Activated T-cell treated with anti-CD3 and anti-CD28 coated beads, Interleukin-2, amount 50 U/mL, for 4 hours (primary cell): ENCODE data around the gene LRRC8E. TPM values are rescaled to one million over a fixed set of nuclear protein-coding genes. Genes with fewer than 3 reads are reported as not detected.

Experiments used
- ATAC-seq, 2 donors: fragments of 200-7000 bp; cut with Tn5 transposase; one replicate each; pipeline ENCODE4 v1.10.0; 2021
- DNase-seq: peaks from one replicate; pipeline ENCODE4 v3.0.0-alpha.2; 2020
- H3K27me3 Mint-ChIP-seq: one replicate; pipeline ENCODE4 v1.8.0; 2021; ENCODE audit warnings: low read depth, mixed read lengths
- H3K36me3 Mint-ChIP-seq: one replicate; pipeline ENCODE4 v1.8.0; 2022; ENCODE audit warnings: mixed read lengths; ENCODE audit not compliant: insufficient read depth
- H3K4me1 Mint-ChIP-seq: one replicate; pipeline ENCODE4 v1.8.0; 2021; ENCODE audit warnings: low read depth, mixed read lengths
- H3K4me3 Mint-ChIP-seq: one replicate; pipeline ENCODE4 v1.8.0; 2021; ENCODE audit warnings: mild to moderate bottlenecking, moderate library complexity, mixed read lengths
- H3K9me3 Mint-ChIP-seq: one replicate; pipeline ENCODE4 v1.8.0; 2021; ENCODE audit warnings: mixed read lengths
- total RNA-seq, 3 donors: library from RNA; stranded (reverse); gene quantifications; one replicate each; pipeline ENCODE4 v1.2.1, GENCODE V29; 2021

LRRC8E gene
- total RNA-seq = under 1 TPM in 1 of 3 donors, not detected in 2; 0.05 TPM

- Mint-ChIP-seq H3K9me3 (no peaks in the 10 kb centered on the region), H3K4me1 (no peaks in the 10 kb centered on the region), H3K27me3 (peaks cover 23% of the 10 kb centered on the region), H3K36me3 (no peaks in the 10 kb centered on the region), H3K4me3 (no peak within 1 kb of the TSS)
- ATAC-seq (peak; percentile 95 to 98), DNase-seq (peak; percentile 41)
Measured at GRCh38 chr19:7888145-7888825, at the start of gene LRRC8E. Gene LRRC8E, plus strand, starts transcription at chr19:7888510. Its CDS starts 7,094 bp downstream, at chr19:7895604.

- Mint-ChIP-seq H3K4me3 (no peak overlapping the region), H3K4me1 (no peaks in the 10 kb centered on the region), H3K9me3 (no peaks in the 10 kb centered on the region), H3K27me3 (no peaks in the 10 kb centered on the region), H3K36me3 (no peaks in the 10 kb centered on the region)
- DNase-seq (no peak), ATAC-seq (no peak)
Measured at GRCh38 chr19:7839476-7839875, 48.8 kb upstream of the LRRC8E start.

- no peak for DNase-seq
Measured at GRCh38 chr19:7840629-7841028, 47.7 kb upstream of the LRRC8E start.

GRCh38 chr19:7841751-7842660, 46.3 kb upstream of the LRRC8E start:
- no peaks in the 10 kb centered on the region for H3K36me3 Mint-ChIP-seq
- ATAC-seq = no peak
- no peak for DNase-seq
- H3K4me1 Mint-ChIP-seq = no peaks in the 10 kb centered on the region
- H3K27me3 Mint-ChIP-seq = no peaks in the 10 kb centered on the region
- H3K9me3 Mint-ChIP-seq = no peaks in the 10 kb centered on the region
- H3K4me3 Mint-ChIP-seq = no peak overlapping the region

More at GRCh38 chr19:7840629-7841028, 47.7 kb upstream of the LRRC8E start:
- Mint-ChIP-seq H3K4me3 (no peak overlapping the region), H3K4me1 (no peaks in the 10 kb centered on the region), H3K27me3 (no peaks in the 10 kb centered on the region), H3K36me3 (no peaks in the 10 kb centered on the region), H3K9me3 (no peaks in the 10 kb centered on the region)
- ATAC-seq = no peak

GRCh38 chr19:7842661-7843294, 45.5 kb upstream of the LRRC8E start:
- H3K27me3 Mint-ChIP-seq = no peaks in the 10 kb centered on the region
- no peak for DNase-seq
- no peak overlapping the region for H3K4me3 Mint-ChIP-seq
- H3K9me3 Mint-ChIP-seq = no peaks in the 10 kb centered on the region
- H3K4me1 Mint-ChIP-seq = no peaks in the 10 kb centered on the region
- no peaks in the 10 kb centered on the region for H3K36me3 Mint-ChIP-seq
- no peak for ATAC-seq

DNA sequence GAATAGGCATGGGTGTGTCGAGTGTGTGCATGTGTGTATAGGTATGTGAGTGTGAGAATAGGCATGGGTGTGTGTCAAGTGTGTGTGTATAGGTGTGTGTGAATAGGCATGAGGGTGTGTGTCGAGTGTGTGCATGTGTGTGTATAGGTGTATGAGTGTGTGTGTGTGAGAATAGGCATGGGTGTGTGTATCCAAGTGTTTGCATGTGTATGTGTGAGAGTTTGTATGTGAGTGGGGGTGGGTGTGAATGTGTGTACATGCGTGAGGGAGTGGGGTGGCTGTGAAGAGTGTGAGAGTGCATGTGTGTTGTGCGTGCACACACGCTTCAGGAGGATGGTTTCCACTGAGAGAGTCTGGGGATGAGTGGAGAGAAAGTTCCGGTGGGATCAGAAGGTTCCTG, 44.8 kb upstream of the LRRC8E start:
- Mint-ChIP-seq H3K4me3 (no peak overlapping the region), H3K4me1 (no peaks in the 10 kb centered on the region)

GRCh38 chr19:7844405-7844804, 43.9 kb upstream of the LRRC8E start:
- H3K4me1 Mint-ChIP-seq = no peaks in the 10 kb centered on the region
- no peaks in the 10 kb centered on the region for H3K9me3 Mint-ChIP-seq
- no peaks in the 10 kb centered on the region for H3K27me3 Mint-ChIP-seq
- no peaks in the 10 kb centered on the region for H3K36me3 Mint-ChIP-seq
- no peak overlapping the region for H3K4me3 Mint-ChIP-seq
- DNase-seq = no peak
- no peak for ATAC-seq

More for the DNA sequence above, 44.8 kb upstream of the LRRC8E start:
- DNase-seq = no peak
- no peaks in the 10 kb centered on the region for H3K27me3 Mint-ChIP-seq
- no peaks in the 10 kb centered on the region for H3K36me3 Mint-ChIP-seq
- ATAC-seq = no peak
- H3K9me3 Mint-ChIP-seq = no peaks in the 10 kb centered on the region

DNA sequence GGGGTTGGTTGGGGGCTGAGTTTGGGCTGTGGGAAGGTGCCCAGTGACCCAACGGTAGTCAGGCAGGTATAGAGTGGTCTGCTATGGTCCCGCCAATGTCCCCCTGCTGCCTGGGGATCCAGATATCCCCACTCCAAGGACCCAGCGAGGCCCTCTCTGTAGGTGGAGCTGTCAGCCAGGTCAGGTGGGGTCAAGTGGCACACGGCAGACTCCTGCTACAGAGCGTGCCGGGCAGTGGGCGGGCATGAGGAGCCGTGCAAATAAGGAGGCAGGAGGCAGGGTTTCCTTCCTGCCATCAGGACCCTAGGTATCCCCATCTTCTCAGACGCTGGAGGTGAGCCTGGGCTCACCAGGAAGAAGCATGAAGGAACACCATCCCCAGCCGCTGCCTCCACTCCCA, 43.4 kb upstream of the LRRC8E start:
- H3K4me1 Mint-ChIP-seq = no peaks in the 10 kb centered on the region
- H3K36me3 Mint-ChIP-seq = no peaks in the 10 kb centered on the region
- no peaks in the 10 kb centered on the region for H3K27me3 Mint-ChIP-seq
- no peaks in the 10 kb centered on the region for H3K9me3 Mint-ChIP-seq
- no peak overlapping the region for H3K4me3 Mint-ChIP-seq
- no peak for DNase-seq
- ATAC-seq = no peak

DNA sequence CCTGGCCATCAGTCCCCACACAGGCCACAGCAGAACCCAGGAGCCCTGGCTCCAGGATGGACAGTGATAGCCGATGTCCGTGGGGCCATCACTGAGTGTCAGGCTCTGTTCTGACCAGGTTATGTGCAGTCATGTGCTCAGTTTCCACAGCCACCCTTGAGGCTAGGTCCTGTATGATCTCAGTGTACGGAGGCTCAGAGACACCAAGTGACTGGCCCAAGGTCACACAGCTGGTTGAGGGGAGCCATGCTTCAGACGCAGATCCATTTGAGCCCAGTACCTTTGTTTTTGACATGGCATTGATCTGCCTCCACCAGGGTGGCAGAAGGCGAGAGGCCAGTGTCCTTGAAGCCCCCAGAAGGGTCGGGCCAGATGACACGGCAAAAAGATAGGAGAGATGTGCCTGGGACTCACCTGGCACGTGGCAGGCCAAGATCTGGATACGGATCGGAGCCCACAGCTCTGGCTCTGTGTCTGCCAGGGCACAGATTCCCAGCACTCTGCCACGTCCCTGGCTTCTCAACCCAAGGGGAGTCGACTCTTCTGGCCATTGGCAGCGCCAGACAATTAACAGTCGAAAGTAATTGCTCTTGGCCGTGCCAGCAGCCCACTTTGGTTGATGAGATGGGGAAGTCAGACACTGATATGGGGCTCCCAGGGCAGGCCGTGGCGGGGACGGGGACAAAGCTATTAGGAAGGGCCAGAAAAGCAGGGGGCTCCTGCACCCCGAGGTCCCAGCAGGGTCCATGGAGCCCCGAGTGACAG, 42.7 kb upstream of the LRRC8E start:
- Mint-ChIP-seq H3K4me1 (no peaks in the 10 kb centered on the region), H3K4me3 (no peak overlapping the region), H3K9me3 (no peaks in the 10 kb centered on the region), H3K36me3 (no peaks in the 10 kb centered on the region), H3K27me3 (no peaks in the 10 kb centered on the region)
- ATAC-seq (no peak), DNase-seq (no peak)

- Mint-ChIP-seq H3K4me1 (no peaks in the 10 kb centered on the region), H3K9me3 (no peaks in the 10 kb centered on the region), H3K4me3 (no peak overlapping the region), H3K36me3 (no peaks in the 10 kb centered on the region), H3K27me3 (no peaks in the 10 kb centered on the region)
- ATAC-seq (no peak), DNase-seq (no peak)
Measured at GRCh38 chr19:7846155-7846646, 42.1 kb upstream of the LRRC8E start.

DNA sequence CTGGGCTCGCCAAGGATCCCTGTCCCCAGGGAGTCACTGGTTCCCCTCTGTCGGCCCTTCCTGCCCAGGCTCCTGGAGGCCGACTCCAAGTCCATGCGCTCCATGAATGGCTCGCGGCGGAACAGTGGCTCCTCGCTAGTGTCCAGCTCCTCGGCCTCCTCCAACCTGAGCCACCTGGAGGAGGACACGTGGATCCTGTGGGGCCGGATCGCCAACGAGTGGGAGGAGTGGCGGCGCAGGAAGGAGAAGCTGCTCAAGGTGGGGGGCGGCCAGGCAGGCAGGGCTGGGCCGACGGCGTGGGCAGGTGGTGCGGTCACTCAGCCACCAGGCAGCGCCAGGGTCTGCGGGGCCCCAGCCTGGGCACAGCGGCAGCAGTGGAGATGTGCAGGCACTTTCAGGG, 40.6 kb upstream of the LRRC8E start:
- DNase-seq = no peak
- no peaks in the 10 kb centered on the region for H3K9me3 Mint-ChIP-seq

GRCh38 chr19:7848779-7849457, 39.4 kb upstream of the LRRC8E start:
- Mint-ChIP-seq H3K9me3 (no peaks in the 10 kb centered on the region), H3K4me3 (no peak overlapping the region), H3K4me1 (peaks cover 3% of the 10 kb centered on the region), H3K27me3 (no peaks in the 10 kb centered on the region), H3K36me3 (no peaks in the 10 kb centered on the region)
- ATAC-seq (no peak), DNase-seq (no peak)

More for the DNA sequence above, 40.6 kb upstream of the LRRC8E start:
- Mint-ChIP-seq H3K36me3 (no peaks in the 10 kb centered on the region), H3K4me1 (no peaks in the 10 kb centered on the region), H3K27me3 (no peaks in the 10 kb centered on the region), H3K4me3 (no peak overlapping the region)
- ATAC-seq = no peak

DNA sequence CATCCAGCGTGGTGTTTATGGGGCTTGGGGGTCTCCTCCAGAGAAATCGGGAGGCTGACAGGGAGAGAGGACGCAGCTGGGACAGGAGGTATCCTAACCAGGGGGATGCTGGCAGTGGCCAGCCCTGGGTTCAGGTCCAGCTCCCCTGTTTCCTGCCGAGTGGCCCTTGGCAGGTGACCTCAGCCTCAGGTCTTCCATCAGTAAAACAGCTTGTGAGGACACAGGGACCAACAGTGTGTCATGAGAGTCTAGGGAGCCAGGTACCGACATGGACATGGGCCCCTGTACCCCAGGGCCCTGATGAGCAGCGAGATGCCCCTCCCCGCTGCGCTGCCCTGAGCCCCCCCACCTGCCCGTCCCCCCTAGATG, 38.7 kb upstream of the LRRC8E start:
- Mint-ChIP-seq H3K4me1 (peaks cover 3% of the 10 kb centered on the region), H3K27me3 (no peaks in the 10 kb centered on the region), H3K4me3 (no peak overlapping the region), H3K9me3 (no peaks in the 10 kb centered on the region), H3K36me3 (no peaks in the 10 kb centered on the region)
- ATAC-seq (no peak), DNase-seq (no peak)
